Measurements from ENCODE around the gene MAB21L1.

GRCh38 chr13:35481777-35482176 lies 5.3 kb upstream of the MAB21L1 start:
- TF ChIP-seq, protein P1, sequence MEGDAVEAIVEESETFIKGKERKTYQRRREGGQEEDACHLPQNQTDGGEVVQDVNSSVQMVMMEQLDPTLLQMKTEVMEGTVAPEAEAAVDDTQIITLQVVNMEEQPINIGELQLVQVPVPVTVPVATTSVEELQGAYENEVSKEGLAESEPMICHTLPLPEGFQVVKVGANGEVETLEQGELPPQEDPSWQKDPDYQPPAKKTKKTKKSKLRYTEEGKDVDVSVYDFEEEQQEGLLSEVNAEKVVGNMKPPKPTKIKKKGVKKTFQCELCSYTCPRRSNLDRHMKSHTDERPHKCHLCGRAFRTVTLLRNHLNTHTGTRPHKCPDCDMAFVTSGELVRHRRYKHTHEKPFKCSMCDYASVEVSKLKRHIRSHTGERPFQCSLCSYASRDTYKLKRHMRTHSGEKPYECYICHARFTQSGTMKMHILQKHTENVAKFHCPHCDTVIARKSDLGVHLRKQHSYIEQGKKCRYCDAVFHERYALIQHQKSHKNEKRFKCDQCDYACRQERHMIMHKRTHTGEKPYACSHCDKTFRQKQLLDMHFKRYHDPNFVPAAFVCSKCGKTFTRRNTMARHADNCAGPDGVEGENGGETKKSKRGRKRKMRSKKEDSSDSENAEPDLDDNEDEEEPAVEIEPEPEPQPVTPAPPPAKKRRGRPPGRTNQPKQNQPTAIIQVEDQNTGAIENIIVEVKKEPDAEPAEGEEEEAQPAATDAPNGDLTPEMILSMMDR (conservative IDR thresholded peaks at IDR 0.05 in 1 of 2, IDR thresholded peaks at IDR 0.05 in 1 of 2; ENCODE audit: low read depth in 1 of 2, low read length in 2 of 2), result no peak
- TF ChIP-seq EZH2 (IDR thresholded peaks at IDR 0.05; ENCODE audit: low read length, missing control alignments), result no peak
